Astrocyte (in vitro differentiated cells and primary cell): ENCODE results near the gene SPTLC2. TPM values are rescaled to one million over a fixed set of nuclear protein-coding genes. Genes with fewer than 3 reads are reported as not detected.

Experiments
- DNase-seq: peaks from one replicate; pipeline ENCODE4 v3.0.0-alpha.2; 2010; ENCODE audit warnings: low read depth
- FAIRE-seq: peaks from 2 replicates; lab custom pipeline; 2011; peaks lifted over from hg19 to GRCh38; lab: Jason Lieb, UNC
- H2AFZ ChIP-seq: 2 replicates; pipeline ENCODE4 v1.6.0; 2012; ENCODE audit warnings: low read depth, low read length, inconsistent platforms
- H3K27ac ChIP-seq: 2 replicates; pipeline ENCODE4 v1.5.1; 2011; ENCODE audit warnings: low read depth, low read length, inconsistent platforms
- H3K27me3 ChIP-seq: 2 replicates; pipeline ENCODE4 v1.6.0; 2011; ENCODE audit warnings: low read length, inconsistent platforms; ENCODE audit not compliant: insufficient read depth
- H3K36me3 ChIP-seq: 2 replicates; pipeline ENCODE4 v1.5.1; 2011; ENCODE audit warnings: low read length, inconsistent platforms; ENCODE audit not compliant: insufficient read depth
- H3K4me1 ChIP-seq: 2 replicates; pipeline ENCODE4 v1.5.1; 2011; ENCODE audit warnings: low read length, inconsistent platforms; ENCODE audit not compliant: insufficient read depth
- H3K4me2 ChIP-seq: 2 replicates; pipeline ENCODE4 v1.6.0; 2012; ENCODE audit warnings: low read length, inconsistent platforms
- H3K4me3 ChIP-seq: 2 replicates; pipeline ENCODE4 v1.5.1; 2011; ENCODE audit warnings: low read depth, mild to moderate bottlenecking, low read length, inconsistent platforms; ENCODE audit not compliant: insufficient read depth
- H3K79me2 ChIP-seq: 2 replicates; pipeline ENCODE4 v1.6.0; 2012; ENCODE audit warnings: mild to moderate bottlenecking, low read length, inconsistent platforms; ENCODE audit not compliant: insufficient read depth
- H3K9ac ChIP-seq: 2 replicates; pipeline ENCODE4 v1.6.0; 2012; ENCODE audit warnings: mild to moderate bottlenecking, low read length, inconsistent platforms
- H3K9me3 ChIP-seq: 2 replicates; pipeline ENCODE4 v1.5.1; 2012; ENCODE audit warnings: low read depth, mild to moderate bottlenecking, low read length, inconsistent platforms; ENCODE audit not compliant: insufficient read depth
- H4K20me1 ChIP-seq: 2 replicates; pipeline ENCODE4 v1.6.0; 2012; ENCODE audit warnings: low read length, inconsistent platforms; ENCODE audit not compliant: insufficient read depth
- H3K27ac Mint-ChIP-seq: one replicate; pipeline ENCODE4 v1.8.0; 2021; ENCODE audit warnings: mild to moderate bottlenecking, mixed read lengths; ENCODE audit not compliant: unreplicated experiment
- H3K27me3 Mint-ChIP-seq: one replicate; pipeline ENCODE4 v1.8.0; 2021; ENCODE audit warnings: low read depth, mixed read lengths; ENCODE audit not compliant: unreplicated experiment
- H3K36me3 Mint-ChIP-seq: one replicate; pipeline ENCODE4 v1.8.0; 2021; ENCODE audit warnings: low read depth, mixed read lengths; ENCODE audit not compliant: unreplicated experiment
- H3K4me1 Mint-ChIP-seq: one replicate; pipeline ENCODE4 v1.8.0; 2021; ENCODE audit warnings: low read depth, mixed read lengths; ENCODE audit not compliant: unreplicated experiment
- H3K4me3 Mint-ChIP-seq: one replicate; pipeline ENCODE4 v1.8.0; 2021; ENCODE audit warnings: mild to moderate bottlenecking, moderate library complexity, mixed read lengths; ENCODE audit not compliant: unreplicated experiment
- H3K9me3 Mint-ChIP-seq: one replicate; pipeline ENCODE4 v1.8.0; 2021; ENCODE audit warnings: mild to moderate bottlenecking, mixed read lengths; ENCODE audit not compliant: unreplicated experiment
- EZH2 ChIP-seq: IDR thresholded peaks from 2 replicates; pipeline ENCODE4 v1.6.1; 2012; ENCODE audit warnings: mild to moderate bottlenecking, low read length, inconsistent platforms; ENCODE audit not compliant: insufficient read depth
- total RNA-seq: library from RNA; stranded (reverse); gene quantifications from 2 replicates; pipeline ENCODE4 v1.2.1, GENCODE V29; 2021
- TF ChIP-seq, protein P1 (sequence below): IDR thresholded peaks from 2 replicates; pipeline ENCODE4 v1.5.1; 2011; ENCODE audit warnings: low read depth, mild to moderate bottlenecking, inconsistent platforms, low read length, moderate library complexity; ENCODE audit not compliant: insufficient read depth

Gene SPTLC2
- total RNA-seq, 1 donor from 2014 or later = 51.2 TPM

- Histone ChIP-seq H3K9me3 (no peaks in the 10 kb centered on the region), H4K20me1 (peaks cover 63% of the 10 kb centered on the region), H2AFZ (no peak overlapping the region), H3K27ac (peak overlapping the region; percentile 47), H3K27me3 (no peaks in the 10 kb centered on the region), H3K36me3 (no peaks in the 10 kb centered on the region), H3K79me2 (peaks cover 91% of the 10 kb centered on the region), H3K9ac (peak overlapping the region; percentile 45), H3K4me2 (peak overlapping the region; percentile 78), H3K4me3 (peak overlapping the region; percentile 27), H3K4me1 (peaks cover 25% of the 10 kb centered on the region)
- Mint-ChIP-seq H3K36me3 (no peaks in the 10 kb centered on the region), H3K27ac (no peak overlapping the region), H3K4me3 (no peak overlapping the region), H3K27me3 (no peaks in the 10 kb centered on the region), H3K4me1 (peaks cover 12% of the 10 kb centered on the region), H3K9me3 (no peaks in the 10 kb centered on the region)
- DNase-seq (peak; percentile 74), FAIRE-seq (peak; percentile 91)
- TF ChIP-seq, protein P1, sequence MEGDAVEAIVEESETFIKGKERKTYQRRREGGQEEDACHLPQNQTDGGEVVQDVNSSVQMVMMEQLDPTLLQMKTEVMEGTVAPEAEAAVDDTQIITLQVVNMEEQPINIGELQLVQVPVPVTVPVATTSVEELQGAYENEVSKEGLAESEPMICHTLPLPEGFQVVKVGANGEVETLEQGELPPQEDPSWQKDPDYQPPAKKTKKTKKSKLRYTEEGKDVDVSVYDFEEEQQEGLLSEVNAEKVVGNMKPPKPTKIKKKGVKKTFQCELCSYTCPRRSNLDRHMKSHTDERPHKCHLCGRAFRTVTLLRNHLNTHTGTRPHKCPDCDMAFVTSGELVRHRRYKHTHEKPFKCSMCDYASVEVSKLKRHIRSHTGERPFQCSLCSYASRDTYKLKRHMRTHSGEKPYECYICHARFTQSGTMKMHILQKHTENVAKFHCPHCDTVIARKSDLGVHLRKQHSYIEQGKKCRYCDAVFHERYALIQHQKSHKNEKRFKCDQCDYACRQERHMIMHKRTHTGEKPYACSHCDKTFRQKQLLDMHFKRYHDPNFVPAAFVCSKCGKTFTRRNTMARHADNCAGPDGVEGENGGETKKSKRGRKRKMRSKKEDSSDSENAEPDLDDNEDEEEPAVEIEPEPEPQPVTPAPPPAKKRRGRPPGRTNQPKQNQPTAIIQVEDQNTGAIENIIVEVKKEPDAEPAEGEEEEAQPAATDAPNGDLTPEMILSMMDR = no peak
- TF ChIP-seq EZH2 = no peak
Measured at GRCh38 chr14:77580964-77581505, 35.4 kb downstream of the SPTLC2 start.

GRCh38 chr14:77580477-77580876 is 36.0 kb downstream of the SPTLC2 start:
- Mint-ChIP-seq H3K9me3 (no peaks in the 10 kb centered on the region), H3K4me3 (no peak overlapping the region), H3K27ac (no peak overlapping the region), H3K4me1 (peaks cover 12% of the 10 kb centered on the region), H3K36me3 (peaks cover 4% of the 10 kb centered on the region), H3K27me3 (no peaks in the 10 kb centered on the region)
- H3K4me2 ChIP-seq = peak overlapping the region; percentile 78
- H3K9me3 ChIP-seq = no peaks in the 10 kb centered on the region
- peaks cover 25% of the 10 kb centered on the region for H3K4me1 ChIP-seq
- TF ChIP-seq, protein P1 = no peak
- TF ChIP-seq EZH2 = no peak
- peaks cover 64% of the 10 kb centered on the region for H4K20me1 ChIP-seq
- peak overlapping the region; percentile 47 for H3K27ac ChIP-seq
- H3K79me2 ChIP-seq = peaks cover 91% of the 10 kb centered on the region
- no peak overlapping the region for H2AFZ ChIP-seq
- no peak for DNase-seq
- H3K9ac ChIP-seq = peak overlapping the region; percentile 45
- H3K27me3 ChIP-seq = no peaks in the 10 kb centered on the region
- no peak overlapping the region for H3K4me3 ChIP-seq
- no peak for FAIRE-seq
- no peaks in the 10 kb centered on the region for H3K36me3 ChIP-seq

- Histone ChIP-seq H2AFZ (no peak overlapping the region), H3K79me2 (peaks cover 91% of the 10 kb centered on the region), H3K4me2 (no peak overlapping the region), H3K4me3 (no peak overlapping the region), H3K9me3 (no peaks in the 10 kb centered on the region), H3K27me3 (no peaks in the 10 kb centered on the region), H3K27ac (no peak overlapping the region), H3K9ac (no peak overlapping the region), H3K4me1 (peaks cover 25% of the 10 kb centered on the region), H3K36me3 (no peaks in the 10 kb centered on the region), H4K20me1 (peaks cover 66% of the 10 kb centered on the region)
- peaks cover 12% of the 10 kb centered on the region for H3K4me1 Mint-ChIP-seq
- FAIRE-seq = no peak
- peak overlapping the region; percentile 66 for H3K4me3 Mint-ChIP-seq
- H3K27me3 Mint-ChIP-seq = no peaks in the 10 kb centered on the region
- TF ChIP-seq, protein P1 = no peak
- no peak for TF ChIP-seq EZH2
- H3K36me3 Mint-ChIP-seq = peaks cover 7% of the 10 kb centered on the region
- H3K27ac Mint-ChIP-seq = no peak overlapping the region
- no peak for DNase-seq
- no peaks in the 10 kb centered on the region for H3K9me3 Mint-ChIP-seq
Measured at GRCh38 chr14:77579780-77580179, 36.7 kb downstream of the SPTLC2 start.
